NCI-H1417 (cell line): Measurements from ENCODE around the gene C2orf92.

Experiments
- DNase-seq, 3 experiments: peaks; one replicate each; lab custom pipeline; 2025; lab: John Stamatoyannopoulos, UW

Gene C2orf92

GRCh38 chr2:97745474-97746174 lies 76.1 kb downstream of the C2orf92 start:
- DNase-seq: peak in 1 of 3 experiments; percentile 82

- no peak for DNase-seq
Observed at GRCh38 chr2:97747285-97747684, 77.8 kb downstream of the C2orf92 start.

- no peak for DNase-seq
Observed at GRCh38 chr2:97747716-97748115, 78.2 kb downstream of the C2orf92 start.

GRCh38 chr2:97749581-97749980 lies 80.1 kb downstream of the C2orf92 start:
- DNase-seq: no peak

GRCh38 chr2:97750017-97750416 lies 80.5 kb downstream of the C2orf92 start:
- no peak for DNase-seq

GRCh38 chr2:97751752-97752151 lies 82.2 kb downstream of the C2orf92 start:
- peak; percentile 13 to 80 (median 61) for DNase-seq
